Left lobe of liver (tissue), 2 donors: Measurements from ENCODE around the gene SPOCK1. TPM values are rescaled to one million over a fixed set of nuclear protein-coding genes. Genes with fewer than 3 reads are reported as not detected.
"Not testable (repeated sequence)": the region's sequence is repeated elsewhere in the genome, so short reads cannot be mapped to it uniquely, and the experiment has no call there.

ENCODE experiments used
- ATAC-seq: fragments of 200-7000 bp; cut with Tn5 transposase; one replicate; pipeline ENCODE4 v1.9.1; 2020; ENCODE audit warnings: mild to moderate bottlenecking, moderate library complexity
- DNase-seq: peaks from one replicate; pipeline ENCODE4 v3.0.0-alpha.2; 2020; ENCODE audit warnings: low spot score
- total RNA-seq: library from RNA; stranded (reverse); gene quantifications from one replicate; pipeline ENCODE4 v1.2.1, GENCODE V29; 2021
- donor health status: DM: no; HTN: no; CAD: no; lungs with moderate emphysema.
- donor health status: DM: no; HTN: yes; CAD: no.

Gene SPOCK1
- total RNA-seq, 1 donor from 2014 or later = 0.40 TPM

- DNase-seq = no peak
- ATAC-seq = no peak
Observed at GRCh38 chr5:137001026-137001569, 498.0 kb downstream of the SPOCK1 start.

- no peak for DNase-seq
- ATAC-seq = no peak
Observed at GRCh38 chr5:136999787-137000186, 499.3 kb downstream of the SPOCK1 start.

- no peak for ATAC-seq
- no peak for DNase-seq
Observed at GRCh38 chr5:136998854-136999357, 500.2 kb downstream of the SPOCK1 start.

GRCh38 chr5:136994154-136994553 lies 505.0 kb downstream of the SPOCK1 start:
- ATAC-seq = no peak
- DNase-seq = no peak

- ATAC-seq = no peak
- no peak for DNase-seq
Observed at GRCh38 chr5:136992796-136993489, 506.2 kb downstream of the SPOCK1 start.

- ATAC-seq (no peak), DNase-seq (no peak)
Observed at GRCh38 chr5:136985785-136986475, 513.2 kb downstream of the SPOCK1 start.

- DNase-seq (no peak), ATAC-seq (no peak)
Observed at GRCh38 chr5:136984772-136985446, 514.2 kb downstream of the SPOCK1 start.

GRCh38 chr5:136981936-136982335 lies 517.2 kb downstream of the SPOCK1 start:
- no peak for ATAC-seq
- DNase-seq = no peak

- ATAC-seq (no peak), DNase-seq (no peak)
Observed at GRCh38 chr5:136979131-136979530, 520.0 kb downstream of the SPOCK1 start.

GRCh38 chr5:136963504-136963903 lies 535.6 kb downstream of the SPOCK1 start:
- DNase-seq (no peak), ATAC-seq (no peak)

GRCh38 chr5:136957428-136957827 lies 541.7 kb downstream of the SPOCK1 start:
- no peak for ATAC-seq
- no peak for DNase-seq

- not testable (repeated sequence) for DNase-seq
Observed at GRCh38 chr5:136954142-136954541, 545.0 kb downstream of the SPOCK1 start.

GRCh38 chr5:136953346-136954069 lies 545.6 kb downstream of the SPOCK1 start:
- ATAC-seq, DNase-seq: not testable (repeated sequence)

More at GRCh38 chr5:136954142-136954541, 545.0 kb downstream of the SPOCK1 start:
- not testable (repeated sequence) for ATAC-seq

- no peak for DNase-seq
- ATAC-seq = no peak
Observed at GRCh38 chr5:136927571-136927970, 571.6 kb downstream of the SPOCK1 start.

- DNase-seq (no peak), ATAC-seq (no peak)
Observed at GRCh38 chr5:136926073-136926472, 573.1 kb downstream of the SPOCK1 start.

Other genes with a start within 250 kb of the SPOCK1 start
- 10.6 TPM for gene KLHL3, start 236.8 kb upstream of the SPOCK1 start, total RNA-seq